ENCODE measurements around the gene RNU1-1. TPM values are rescaled to one million over a fixed set of nuclear protein-coding genes. Genes with fewer than 3 reads are reported as not detected.
"Not testable (repeated sequence)": the region's sequence is repeated elsewhere in the genome, so short reads cannot be mapped to it uniquely, and the experiment has no call there.

Gene RNU1-1
- polyA plus RNA-seq, 1 of the 3 experiments (the other 2 are of a cell fraction): not detected

DNA sequence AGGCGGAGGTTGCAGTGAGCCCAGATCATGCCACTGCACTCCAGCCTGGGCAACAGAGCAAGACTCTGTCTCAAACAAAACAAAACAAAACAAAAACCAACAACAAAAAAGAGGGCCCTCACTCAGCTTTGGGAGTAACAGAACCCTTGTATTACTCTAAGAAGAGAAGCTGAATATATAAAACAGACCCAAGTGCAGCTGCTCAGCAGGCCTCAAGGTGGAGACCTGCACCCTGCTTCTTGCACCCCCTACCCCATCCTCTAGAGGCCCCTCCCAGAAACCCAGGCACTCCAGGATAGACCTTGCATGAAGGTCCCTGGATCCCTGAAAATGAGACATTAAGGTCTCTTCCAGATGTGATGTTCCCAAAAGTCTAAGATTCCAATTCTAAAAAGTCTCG, 39.2 kb downstream of the RNU1-1 start:
- H2AFZ ChIP-seq (ENCODE audit: low read depth); H3K27ac ChIP-seq (ENCODE audit: low read depth in 2 of 2, low read length in 1 of 2); H3K9me2 ChIP-seq; H3K9ac ChIP-seq; POLR2A ChIA-PET; H3K4me2 ChIP-seq; H3K4me1 ChIP-seq (ENCODE audit: control insufficient read depth in 1 of 2, insufficient read depth in 2 of 2, low read depth in 1 of 2, low read length in 1 of 2); H3K4me3 ChIP-seq (ENCODE audit: low read depth in 2 of 2, low read length in 1 of 2); H3K9me3 ChIP-seq; H4K20me1 ChIP-seq (ENCODE audit: insufficient read depth); CTCF ChIA-PET; H3F3A ChIP-seq (replicated peaks; ENCODE audit: insufficient read depth); H3K27me3 ChIP-seq (ENCODE audit: insufficient read depth); H3K79me2 ChIP-seq (ENCODE audit: insufficient read depth): not testable (repeated sequence)
- WGBS (ENCODE audit: low lambda C conversion rate): 97% methylated on average over 2 of the region's 2 CpGs
- peaks cover 20 to 50% of the 10 kb centered on the region in 2 experiments for H3K36me3 ChIP-seq (replicated peaks in 1 of 2; ENCODE audit: control insufficient read depth in 1 of 2, insufficient read depth in 2 of 2, low read length in 1 of 2)
- TF ChIP-seq, protein P1, sequence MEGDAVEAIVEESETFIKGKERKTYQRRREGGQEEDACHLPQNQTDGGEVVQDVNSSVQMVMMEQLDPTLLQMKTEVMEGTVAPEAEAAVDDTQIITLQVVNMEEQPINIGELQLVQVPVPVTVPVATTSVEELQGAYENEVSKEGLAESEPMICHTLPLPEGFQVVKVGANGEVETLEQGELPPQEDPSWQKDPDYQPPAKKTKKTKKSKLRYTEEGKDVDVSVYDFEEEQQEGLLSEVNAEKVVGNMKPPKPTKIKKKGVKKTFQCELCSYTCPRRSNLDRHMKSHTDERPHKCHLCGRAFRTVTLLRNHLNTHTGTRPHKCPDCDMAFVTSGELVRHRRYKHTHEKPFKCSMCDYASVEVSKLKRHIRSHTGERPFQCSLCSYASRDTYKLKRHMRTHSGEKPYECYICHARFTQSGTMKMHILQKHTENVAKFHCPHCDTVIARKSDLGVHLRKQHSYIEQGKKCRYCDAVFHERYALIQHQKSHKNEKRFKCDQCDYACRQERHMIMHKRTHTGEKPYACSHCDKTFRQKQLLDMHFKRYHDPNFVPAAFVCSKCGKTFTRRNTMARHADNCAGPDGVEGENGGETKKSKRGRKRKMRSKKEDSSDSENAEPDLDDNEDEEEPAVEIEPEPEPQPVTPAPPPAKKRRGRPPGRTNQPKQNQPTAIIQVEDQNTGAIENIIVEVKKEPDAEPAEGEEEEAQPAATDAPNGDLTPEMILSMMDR (IDR thresholded peaks at IDR 0.05): peak; percentile 18; the same call in 1 of the 2 replicates
- peak; percentile 29; the same call in 1 of the 2 replicates for TF ChIP-seq RAD21 (IDR thresholded peaks at IDR 0.05; ENCODE audit: low read length)
- peak; percentile 75 for DNase-seq

DNA sequence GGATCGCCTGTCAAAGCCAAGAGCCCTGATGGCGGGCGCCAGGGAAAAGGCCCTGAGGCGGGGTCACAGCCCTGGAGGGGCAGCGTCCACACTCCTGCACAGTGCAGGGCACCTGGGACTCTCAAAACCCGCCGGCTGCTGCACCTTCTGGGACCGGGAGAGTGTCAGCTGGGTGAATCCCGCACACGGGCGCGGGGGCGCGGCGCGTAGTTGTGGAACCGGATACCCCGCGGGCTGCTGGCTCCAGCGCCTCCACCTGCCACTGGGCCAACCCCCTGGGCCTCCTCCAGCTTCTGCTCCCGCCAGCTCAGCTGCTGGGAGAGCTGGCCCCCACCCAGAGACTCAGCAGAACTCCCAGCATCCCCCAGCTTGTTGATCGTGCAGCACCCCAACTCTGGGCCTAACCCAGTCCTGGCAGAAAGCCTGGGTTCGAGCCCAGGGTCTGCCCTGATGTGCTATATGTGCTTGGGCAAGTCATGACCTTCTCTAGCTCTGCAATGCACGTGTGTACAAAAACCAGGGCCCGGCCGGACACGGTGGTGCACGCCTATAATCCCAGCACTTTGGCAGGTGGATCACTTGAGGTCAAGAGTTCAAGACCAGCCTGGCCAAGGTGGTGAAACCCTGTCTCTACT, 39.8 kb downstream of the RNU1-1 start:
- Histone ChIP-seq H3F3A (replicated peaks; ENCODE audit: insufficient read depth) (no peaks in the 10 kb centered on the region), H3K9me2 (no peaks in the 10 kb centered on the region), H3K4me3 (ENCODE audit: low read depth in 2 of 2, low read length in 1 of 2) (no peak overlapping the region), H3K4me1 (ENCODE audit: control insufficient read depth in 1 of 2, insufficient read depth in 2 of 2, low read depth in 1 of 2, low read length in 1 of 2) (no peaks in the 10 kb centered on the region), H3K9me3 (no peaks in the 10 kb centered on the region), H3K4me2 (no peak overlapping the region), H3K27me3 (ENCODE audit: insufficient read depth) (no peaks in the 10 kb centered on the region), H3K27ac (ENCODE audit: low read depth in 2 of 2, low read length in 1 of 2) (no peak overlapping the region), H4K20me1 (ENCODE audit: insufficient read depth) (no peaks in the 10 kb centered on the region), H2AFZ (ENCODE audit: low read depth) (no peak overlapping the region), H3K79me2 (ENCODE audit: insufficient read depth) (no peaks in the 10 kb centered on the region), H3K9ac (no peak overlapping the region), H3K36me3 (replicated peaks in 1 of 2; ENCODE audit: control insufficient read depth in 1 of 2, insufficient read depth in 2 of 2, low read length in 1 of 2) (peaks cover 26 to 50% of the 10 kb centered on the region in 2 experiments)
- ChIA-PET CTCF (no interaction called here), POLR2A (no interaction called here)
- 94% methylated on average over 8 of the region's 28 CpGs for WGBS (ENCODE audit: low lambda C conversion rate)
- TF ChIP-seq RAD21 (IDR thresholded peaks at IDR 0.05; ENCODE audit: low read length) (no peak), CHD2 (IDR thresholded peaks at IDR 0.05; ENCODE audit: low read length, partially characterized antibody) (no peak), ELF1 (IDR thresholded peaks at IDR 0.05) (no peak), GATA2 (CRISPR knock-in tag; IDR thresholded peaks at IDR 0.05) (no peak), FOSL2 (IDR thresholded peaks at IDR 0.05; ENCODE audit: borderline replicate concordance, low read depth) (no peak)
- DNase-seq: no peak

DNA sequence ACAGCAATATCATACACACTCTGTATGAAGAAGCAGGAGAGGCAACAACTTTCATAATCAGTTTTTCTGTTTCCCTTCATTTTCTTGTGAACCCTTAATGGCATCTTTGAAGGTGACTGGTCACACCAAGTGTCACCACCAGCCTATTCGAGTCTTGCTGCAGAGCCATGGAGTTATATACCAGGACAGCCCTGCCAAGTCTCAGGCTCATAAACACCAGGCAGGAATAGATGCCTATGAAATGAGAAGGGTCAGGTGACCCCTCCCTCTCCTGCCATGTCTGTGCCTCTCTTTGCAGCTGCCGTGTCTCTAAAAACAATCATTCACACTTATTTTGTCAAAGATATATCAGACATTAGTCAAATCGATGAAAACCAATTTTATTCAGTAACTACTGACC, 45.5 kb downstream of the RNU1-1 start:
- ChIA-PET CTCF (interaction anchor here (1.4 kb wide), 1 partner anchor 28 kb away, joined by 5 read pairs; the partner anchor contains the start of gene NECAP2), POLR2A (no interaction called here)
- Histone ChIP-seq H3K36me3 (replicated peaks in 1 of 2; ENCODE audit: control insufficient read depth in 1 of 2, insufficient read depth in 2 of 2, low read length in 1 of 2) (peaks cover 23 to 25% of the 10 kb centered on the region in 2 experiments), H3K27ac (ENCODE audit: low read depth in 2 of 2, low read length in 1 of 2) (no peak overlapping the region), H3K4me3 (ENCODE audit: low read depth in 2 of 2, low read length in 1 of 2) (no peak overlapping the region), H3K9ac (no peak overlapping the region), H3K27me3 (ENCODE audit: insufficient read depth) (no peaks in the 10 kb centered on the region), H3K79me2 (ENCODE audit: insufficient read depth) (no peaks in the 10 kb centered on the region), H3K4me1 (ENCODE audit: control insufficient read depth in 1 of 2, insufficient read depth in 2 of 2, low read depth in 1 of 2, low read length in 1 of 2) (no peaks in the 10 kb centered on the region), H3F3A (replicated peaks; ENCODE audit: insufficient read depth) (no peaks in the 10 kb centered on the region), H4K20me1 (ENCODE audit: insufficient read depth) (no peaks in the 10 kb centered on the region), H2AFZ (ENCODE audit: low read depth) (no peak overlapping the region), H3K4me2 (no peak overlapping the region), H3K9me3 (no peaks in the 10 kb centered on the region), H3K9me2 (no peaks in the 10 kb centered on the region)
- WGBS (ENCODE audit: low lambda C conversion rate): 86% methylated on average over 3 of the region's 3 CpGs
- no peak for TF ChIP-seq FOXM1 (IDR thresholded peaks at IDR 0.05; ENCODE audit: low read depth)
- no peak for DNase-seq
